Neuronal stem cell (in vitro differentiated cells): ENCODE results near the gene ZNF276.

Source experiments
- DNase-seq: peaks from one replicate; pipeline ENCODE4 v3.0.0-alpha.2; 2013; ENCODE audit warnings: low spot score
- H2AFZ ChIP-seq: one replicate; pipeline ENCODE4 v1.6.1; 2013; ENCODE audit warnings: mild to moderate bottlenecking, low read length, inconsistent platforms
- H2AK5ac ChIP-seq: 2 replicates; pipeline ENCODE4 v1.6.1; 2013; ENCODE audit warnings: low read depth, mild to moderate bottlenecking, inconsistent platforms, low read length, moderate library complexity, mixed read lengths
- H2BK120ac ChIP-seq: 2 replicates; pipeline ENCODE4 v1.6.1; 2013; ENCODE audit warnings: low read depth, mild to moderate bottlenecking, inconsistent platforms, low read length, moderate library complexity, mixed read lengths
- H2BK12ac ChIP-seq: one replicate; pipeline ENCODE4 v1.6.1; 2013; ENCODE audit warnings: low read length, inconsistent platforms
- H2BK15ac ChIP-seq: 2 replicates; pipeline ENCODE4 v1.6.1; 2013; ENCODE audit warnings: mild to moderate bottlenecking, low read length, inconsistent platforms, mixed read lengths
- H2BK5ac ChIP-seq: one replicate; pipeline ENCODE4 v1.6.1; 2013; ENCODE audit warnings: inconsistent platforms, mild to moderate bottlenecking, low read length, moderate library complexity
- H3K14ac ChIP-seq: one replicate; pipeline ENCODE4 v1.6.1; 2013; ENCODE audit warnings: low read length, inconsistent platforms
- H3K18ac ChIP-seq: 2 replicates; pipeline ENCODE4 v1.6.1; 2013; ENCODE audit warnings: low read length, inconsistent platforms
- H3K23ac ChIP-seq: 2 replicates; pipeline ENCODE4 v1.6.1; 2013; ENCODE audit warnings: low read depth, mild to moderate bottlenecking, mixed read lengths, low read length, inconsistent platforms; ENCODE audit not compliant: poor library complexity
- H3K27ac ChIP-seq: replicated peaks from 3 replicates; pipeline ENCODE4 v1.5.1; 2013; ENCODE audit warnings: low read length, inconsistent platforms
- H3K27me3 ChIP-seq, 3 experiments: 2 replicates each; pipeline ENCODE4 v1.6.1; 2013; ENCODE audit warnings: low read length in 3 of 3, mild to moderate bottlenecking in 2 of 3, inconsistent platforms in 1 of 3, low read depth in 1 of 3, mixed read lengths in 1 of 3, moderate library complexity in 1 of 3; ENCODE audit not compliant: control insufficient read depth in 3 of 3, insufficient read depth in 3 of 3
- H3K36me3 ChIP-seq, 2 donors: replicated peaks in 1 of 2; 2 replicates each; pipeline ENCODE4 v1.6.1; 2013; ENCODE audit warnings: low read length in 2 of 2; ENCODE audit not compliant: control insufficient read depth in 2 of 2, insufficient read depth in 2 of 2
- H3K4ac ChIP-seq: 2 replicates; pipeline ENCODE4 v1.6.1; 2013; ENCODE audit warnings: inconsistent platforms, mild to moderate bottlenecking, low read length, moderate library complexity
- H3K4me1 ChIP-seq, 2 donors: 1 replicate in 1 of 2; 2 replicates in 1 of 2; pipeline ENCODE4 v1.6.1; 2013; ENCODE audit warnings: low read length in 2 of 2, low read depth in 1 of 2; ENCODE audit not compliant: control insufficient read depth in 2 of 2, insufficient read depth in 1 of 2
- H3K4me2 ChIP-seq: one replicate; pipeline ENCODE4 v1.6.1; 2013; ENCODE audit warnings: mild to moderate bottlenecking, low read length, inconsistent platforms; ENCODE audit not compliant: insufficient read depth, poor library complexity, severe bottlenecking
- H3K4me3 ChIP-seq, 2 donors: 2 replicates each; pipeline ENCODE4 v1.5.1; 2013; ENCODE audit warnings: low read length in 2 of 2, mild to moderate bottlenecking in 2 of 2, inconsistent platforms in 1 of 2, moderate library complexity in 1 of 2
- H3K79me1 ChIP-seq: one replicate; pipeline ENCODE4 v1.6.1; 2013; ENCODE audit warnings: low read depth, mild to moderate bottlenecking, inconsistent platforms, low read length, moderate library complexity
- H3K9ac ChIP-seq: one replicate; pipeline ENCODE4 v1.6.1; 2013; ENCODE audit warnings: mild to moderate bottlenecking, low read depth, low read length, inconsistent platforms; ENCODE audit not compliant: poor library complexity
- H3K9me3 ChIP-seq, 2 donors: replicated peaks in 1 of 2; 2 replicates each; pipeline versions ENCODE3 to v1.6.1; 2013; ENCODE audit warnings: low read length in 2 of 2, mild to moderate bottlenecking in 2 of 2, inconsistent platforms in 1 of 2, low read depth in 1 of 2, mixed read lengths in 1 of 2, moderate library complexity in 1 of 2; ENCODE audit not compliant: control insufficient read depth in 2 of 2, insufficient read depth in 1 of 2
- H4K8ac ChIP-seq: one replicate; pipeline ENCODE4 v1.6.1; 2013; ENCODE audit warnings: low read depth, mild to moderate bottlenecking, inconsistent platforms, low read length, moderate library complexity
- H4K91ac ChIP-seq: one replicate; pipeline ENCODE4 v1.6.1; 2013; ENCODE audit warnings: low read length, low read depth, mild to moderate bottlenecking, inconsistent platforms; ENCODE audit not compliant: poor library complexity
- WGBS, 2 donors: extraction: QIAGEN DNeasy Blood & Tissue Kit; methylation state at CpG; one replicate each; pipeline ENCODE4 v1.1.7; 2013; ENCODE audit warnings: missing lambda C conversion rate in 2 of 2, mixed read lengths in 1 of 2; ENCODE audit not compliant: insufficient read length in 2 of 2, insufficient replicate concordance in 1 of 2; ENCODE audit errors: extremely low coverage in 2 of 2; 5-methylcytosine and 5-hydroxymethylcytosine counted together

ZNF276 gene

DNA sequence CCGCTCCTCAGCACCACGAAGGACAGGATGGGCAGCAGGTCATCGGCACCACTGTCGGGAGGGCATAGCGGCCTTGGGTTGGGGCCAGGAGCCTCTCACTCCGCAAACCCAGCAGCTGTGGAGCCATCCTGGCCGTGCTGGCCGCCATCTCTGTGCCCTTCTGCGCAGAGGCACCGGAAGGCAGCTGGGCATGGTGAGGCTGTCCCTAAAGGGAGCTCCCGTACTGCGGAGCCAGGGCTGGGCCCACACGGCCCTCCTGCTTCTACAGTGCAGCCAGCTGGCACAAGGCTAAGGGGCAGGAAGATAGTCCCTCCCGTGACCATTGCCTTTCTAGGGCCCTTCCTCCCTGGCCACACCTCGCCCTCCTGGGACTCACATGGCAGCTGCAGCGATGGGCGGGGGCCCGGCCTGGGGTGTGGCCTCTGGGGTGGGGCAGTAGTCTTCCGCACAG is 12.8 kb upstream of the ZNF276 start:
- H4K91ac ChIP-seq = no peak overlapping the region
- H3K9ac ChIP-seq = peak overlapping the region; percentile 60
- peak overlapping the region; percentile 90 for H2BK12ac ChIP-seq
- H3K14ac ChIP-seq = no peak overlapping the region
- H3K4me1 ChIP-seq = peaks cover 2 to 13% of the 10 kb centered on the region in 2 donors
- H3K27ac ChIP-seq = no peak overlapping the region
- peaks cover 2% of the 10 kb centered on the region for H3K79me1 ChIP-seq
- WGBS, 2 donors = no CpG with 5 or more reads among the region's 19 CpGs
- H3K18ac ChIP-seq = peak overlapping the region; percentile 71
- no peak overlapping the region for H3K4me3 ChIP-seq
- no peaks in the 10 kb centered on the region for H3K9me3 ChIP-seq
- H3K36me3 ChIP-seq = no peaks in the 10 kb centered on the region
- H3K4ac ChIP-seq = no peak overlapping the region
- peak overlapping the region; percentile 94 for H2AK5ac ChIP-seq
- no peak overlapping the region for H2BK15ac ChIP-seq
- peak overlapping the region; percentile 65 for H3K23ac ChIP-seq
- H3K4me2 ChIP-seq = no peak overlapping the region
- H2AFZ ChIP-seq = no peak overlapping the region
- no peak for DNase-seq
- peaks cover 0 to 2% (median 0%) of the 10 kb centered on the region in 3 experiments for H3K27me3 ChIP-seq
- H2BK5ac ChIP-seq = no peak overlapping the region
- H4K8ac ChIP-seq = peak overlapping the region; percentile 17
- no peak overlapping the region for H2BK120ac ChIP-seq

DNA sequence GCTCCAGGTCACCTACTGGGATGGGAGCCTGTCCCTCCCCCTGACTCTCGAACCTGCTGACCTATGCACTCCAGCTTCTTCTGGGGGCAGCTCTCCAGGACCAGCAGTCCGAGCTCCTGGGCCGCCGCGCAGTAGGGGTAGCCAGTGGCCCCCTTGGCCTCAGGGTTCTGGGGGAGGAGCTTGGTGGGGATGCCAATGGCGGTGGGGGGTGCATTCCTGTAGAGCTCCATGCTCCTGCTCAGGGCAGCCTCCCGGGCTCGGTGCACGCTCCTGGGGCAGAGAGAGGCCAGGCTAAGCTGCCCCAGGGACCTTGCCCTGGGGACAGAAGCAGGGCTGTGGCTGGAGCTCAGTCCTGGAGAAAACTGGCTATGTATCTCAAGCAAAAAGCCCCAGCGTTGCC is 12.2 kb upstream of the ZNF276 start:
- Histone ChIP-seq H2AK5ac (peak overlapping the region; percentile 90), H3K14ac (no peak overlapping the region), H3K36me3 (peaks cover 0 to 1% of the 10 kb centered on the region in 2 donors), H3K9me3 (no peaks in the 10 kb centered on the region), H3K18ac (peak overlapping the region; percentile 17), H2AFZ (no peak overlapping the region), H3K4ac (no peak overlapping the region), H3K27me3 (peaks cover 0 to 2% (median 0%) of the 10 kb centered on the region in 3 experiments), H2BK5ac (peak overlapping the region; percentile 48), H3K79me1 (peaks cover 2% of the 10 kb centered on the region), H3K27ac (no peak overlapping the region), H3K4me1 (peaks cover 2 to 13% of the 10 kb centered on the region in 2 donors), H4K91ac (no peak overlapping the region), H2BK15ac (peak overlapping the region; percentile 75), H3K4me2 (peak overlapping the region; percentile 25), H3K23ac (peak overlapping the region; percentile 17), H3K9ac (peak overlapping the region; percentile 81), H2BK12ac (peak overlapping the region; percentile 41), H4K8ac (no peak overlapping the region), H3K4me3 (no peak overlapping the region), H2BK120ac (no peak overlapping the region)
- WGBS, 2 donors = no CpG with 5 or more reads among the region's 10 CpGs
- no peak for DNase-seq

DNA sequence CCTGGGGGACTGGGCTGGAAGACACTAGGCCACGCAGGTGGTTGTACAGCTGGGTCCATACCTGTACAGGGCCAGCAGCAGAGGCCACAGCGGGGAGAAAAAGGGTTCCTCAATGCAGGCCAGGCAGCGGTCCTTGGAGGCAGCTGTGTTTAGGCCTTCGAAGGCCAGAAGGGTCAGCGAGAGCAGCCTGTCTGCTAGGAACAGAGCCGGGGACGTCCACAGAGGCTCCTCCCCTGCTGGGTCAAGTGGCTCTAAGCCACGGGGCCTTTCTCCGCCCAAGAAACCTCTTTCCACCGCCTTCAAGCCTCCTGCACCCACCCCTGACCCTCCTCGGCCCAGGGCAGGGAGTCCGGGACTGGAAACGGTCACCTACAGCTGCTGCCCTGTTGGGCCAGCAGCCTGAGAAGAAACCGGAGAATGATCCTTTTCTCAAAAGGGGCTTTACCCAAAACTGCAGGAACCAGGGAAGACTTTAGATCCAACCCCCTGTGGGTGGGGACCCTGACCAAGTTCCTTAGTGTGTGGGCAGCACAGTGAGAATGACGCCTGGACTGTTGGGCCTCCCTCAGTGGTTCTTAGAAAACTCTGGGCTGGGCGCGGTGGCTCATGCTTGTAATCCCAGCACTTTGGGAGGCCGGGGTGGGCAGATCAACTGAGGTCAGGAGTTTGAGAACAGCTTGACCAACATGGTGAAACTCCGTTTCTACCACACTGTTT is 11.5 kb upstream of the ZNF276 start:
- Histone ChIP-seq H3K4me1 (peaks cover 2 to 13% of the 10 kb centered on the region in 2 donors), H3K14ac (peak overlapping the region; percentile 38), H2AFZ (no peak overlapping the region), H3K9me3 (peaks cover 0 to 2% of the 10 kb centered on the region in 2 donors), H2BK120ac (no peak overlapping the region), H3K27ac (peak overlapping the region; percentile 22), H3K9ac (peak overlapping the region; percentile 55), H3K27me3 (peaks cover 0 to 2% (median 0%) of the 10 kb centered on the region in 3 experiments), H3K18ac (peak overlapping the region; percentile 17), H3K4ac (no peak overlapping the region), H4K8ac (no peak overlapping the region), H3K4me2 (no peak overlapping the region), H2AK5ac (peak overlapping the region; percentile 90), H3K79me1 (peaks cover 2% of the 10 kb centered on the region), H3K4me3 (no peak overlapping the region), H2BK12ac (no peak overlapping the region), H3K23ac (peak overlapping the region; percentile 17), H3K36me3 (peaks cover 0 to 4% of the 10 kb centered on the region in 2 donors), H2BK5ac (peak overlapping the region; percentile 48), H4K91ac (no peak overlapping the region), H2BK15ac (peak overlapping the region; percentile 75)
- WGBS, 2 donors = no CpG with 5 or more reads among the region's 19 CpGs
- no peak for DNase-seq

DNA sequence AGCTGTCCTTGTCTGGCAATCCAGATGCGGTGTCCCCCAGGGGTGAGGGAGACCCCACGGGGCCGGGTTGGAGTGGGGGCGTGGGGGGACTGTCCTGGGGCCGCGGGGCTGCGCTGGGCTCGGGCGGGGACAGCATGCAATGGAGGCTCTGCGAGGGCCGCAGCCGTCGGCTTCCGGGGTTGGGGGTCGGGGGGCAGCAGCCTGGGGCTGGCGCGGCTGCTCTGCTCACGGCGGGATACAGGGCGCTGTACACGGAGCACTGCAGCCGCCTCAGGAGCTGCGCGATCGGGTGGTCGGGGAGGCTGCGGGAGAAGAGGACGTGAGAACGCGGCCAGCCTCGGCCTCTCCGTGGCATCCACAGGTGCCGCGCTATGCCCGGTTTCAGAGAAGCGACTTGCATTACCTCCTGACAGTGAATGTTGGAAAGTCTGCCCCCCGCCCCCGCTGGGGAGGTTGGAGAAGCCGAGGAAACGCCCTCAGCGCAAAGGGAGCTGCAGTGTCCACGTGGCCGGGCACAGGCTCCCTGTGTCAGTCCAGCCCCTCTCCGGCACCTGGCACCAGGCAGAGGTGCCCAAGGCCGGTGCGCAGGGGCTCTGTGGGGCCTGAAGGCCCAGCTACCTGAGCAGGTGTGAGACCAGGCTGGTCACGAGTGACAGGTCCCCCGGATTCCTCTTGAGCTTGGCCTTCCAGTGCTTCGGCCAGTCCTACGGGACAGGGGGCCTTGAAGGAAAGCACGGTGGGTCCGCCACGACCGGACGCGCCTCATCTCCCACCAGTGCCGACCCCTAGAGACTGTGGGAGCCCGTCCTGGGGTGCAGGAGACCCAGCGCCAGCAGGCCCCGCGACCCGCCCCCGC is 10.4 kb upstream of the ZNF276 start:
- H3K9me3 ChIP-seq = peaks cover 0 to 2% of the 10 kb centered on the region in 2 donors
- peak overlapping the region; percentile 92 for H3K18ac ChIP-seq
- no peak overlapping the region for H2BK5ac ChIP-seq
- no peak overlapping the region for H3K9ac ChIP-seq
- H2AFZ ChIP-seq = no peak overlapping the region
- H3K36me3 ChIP-seq = peaks cover 0 to 4% of the 10 kb centered on the region in 2 donors
- no peak overlapping the region for H3K4ac ChIP-seq
- H4K91ac ChIP-seq = no peak overlapping the region
- H3K4me1 ChIP-seq = peaks cover 2 to 13% of the 10 kb centered on the region in 2 donors
- H3K14ac ChIP-seq = peak overlapping the region; percentile 63
- H3K27ac ChIP-seq = peak overlapping the region; percentile 4
- no peaks in the 10 kb centered on the region for H3K27me3 ChIP-seq
- DNase-seq = no peak
- H3K4me3 ChIP-seq = no peak overlapping the region
- no peak overlapping the region for H3K23ac ChIP-seq
- H4K8ac ChIP-seq = no peak overlapping the region
- no peak overlapping the region for H2BK120ac ChIP-seq
- peak overlapping the region; percentile 5 for H2BK15ac ChIP-seq
- WGBS, 2 donors = no CpG with 5 or more reads among the region's 63 CpGs
- H3K79me1 ChIP-seq = no peaks in the 10 kb centered on the region
- H2BK12ac ChIP-seq = no peak overlapping the region
- peak overlapping the region; percentile 97 for H2AK5ac ChIP-seq
- no peak overlapping the region for H3K4me2 ChIP-seq
